ENCODE data around the gene DNAH1. TPM values are rescaled to one million over a fixed set of nuclear protein-coding genes. Genes with fewer than 3 reads are reported as not detected.

The DNAH1 gene
- total and polyA plus RNA-seq, 2 of the 13 experiments (the other 11 are each of a cell fraction or from before 2014, with no cell fraction given): 0.64 to 3.5 TPM

GRCh38 chr3:52351762-52352368 is 35.7 kb downstream of the DNAH1 start:
- ATAC-seq (no peak), FAIRE-seq (no peak), DNase-seq (ENCODE audit: low spot score) (no peak)
- in situ Hi-C loops (cut with HindIII; ENCODE audit: extremely low pct_ligation_motif_present, low pct_unique_long_range_greater_than_20kb) (no loop called here), intact Hi-C loops (cut with micrococcal nuclease; ENCODE audit: unreplicated experiment) (no loop called here)
- no peaks in the 10 kb centered on the region for H3K36me3 ChIP-seq (replicated peaks in 1 of 2; ENCODE audit: control insufficient read depth in 1 of 2, insufficient read depth in 2 of 2, low read length in 2 of 2)
- WGBS (ENCODE audit: low lambda C conversion rate): 78% methylated on average over 10 of the region's 13 CpGs
- no peaks in the 10 kb centered on the region for H3K9me3 ChIP-seq (ENCODE audit: low read length)
- H3K4me3 ChIP-seq (replicated peaks in 1 of 3; ENCODE audit: insufficient read depth in 1 of 3, low read depth in 2 of 3, low read length in 3 of 3): no peak overlapping the region
- POLR2A ChIA-PET: no interaction called here
- H3K27ac ChIP-seq (ENCODE audit: extremely low read length, insufficient read depth, low read length): no peak overlapping the region
- no peak overlapping the region for H2AFZ ChIP-seq (ENCODE audit: low read length)
- CTCF ChIA-PET (ENCODE audit: low intra/inter-chr PET ratio, low total read pairs): no interaction called here
- H3K4me1 ChIP-seq (ENCODE audit: insufficient read depth, low read length): no peaks in the 10 kb centered on the region
- H3K9ac ChIP-seq (ENCODE audit: insufficient read depth, low read depth, low read length): no peak overlapping the region
- H4K20me1 ChIP-seq (ENCODE audit: insufficient read depth, low read length): no peaks in the 10 kb centered on the region
- H3K79me2 ChIP-seq (ENCODE audit: insufficient read depth, low read length): no peaks in the 10 kb centered on the region
- BruUV-seq (replicated peaks): no TSS peak
- no peak for TF ChIP-seq POGK (CRISPR knock-in tag; conservative IDR thresholded peaks at IDR 0.05)
- TF ChIP-seq TARDBP (CRISPR knock-in tag; IDR thresholded peaks at IDR 0.05): no peak
- TF ChIP-seq SP5 (CRISPR knock-in tag; IDR thresholded peaks at IDR 0.05; ENCODE audit: borderline replicate concordance, low read depth): no peak
- no peak for TF ChIP-seq ZNF768 (CRISPR knock-in tag; IDR thresholded peaks at IDR 0.05)
- no peak for TF ChIP-seq IKZF5 (CRISPR knock-in tag; IDR thresholded peaks at IDR 0.05)
- no peak for TF ChIP-seq GRHL1 (CRISPR knock-in tag; conservative IDR thresholded peaks at IDR 0.05)
- no peak for TF ChIP-seq PHF5A (CRISPR knock-in tag; IDR thresholded peaks at IDR 0.05; ENCODE audit: low read depth, unreplicated experiment)
- no peak for TF ChIP-seq PBX2 (CRISPR knock-in tag; IDR thresholded peaks at IDR 0.05)
- no peak for TF ChIP-seq ZNF292 (CRISPR knock-in tag; IDR thresholded peaks at IDR 0.05; ENCODE audit: borderline replicate concordance, low read depth)
- H3K4me2 ChIP-seq (ENCODE audit: low read depth, low read length): no peak overlapping the region
- no peaks in the 10 kb centered on the region for H3K27me3 ChIP-seq (ENCODE audit: control insufficient read depth in 1 of 2, insufficient read depth in 2 of 2, low read length in 2 of 2)
